IPS-15b (cell line): ENCODE data around the gene SUSD5.
"Not testable (repeated sequence)": the region's sequence is repeated elsewhere in the genome, so short reads cannot be mapped to it uniquely, and the experiment has no call there.

Experiments used
- H3K27me3 ChIP-seq: one replicate; pipeline ENCODE4 v1.6.1; 2013; ENCODE audit warnings: low read length; ENCODE audit not compliant: control insufficient read depth, insufficient read depth
- H3K36me3 ChIP-seq: one replicate; pipeline ENCODE4 v1.6.1; 2013; ENCODE audit warnings: low read length; ENCODE audit not compliant: control insufficient read depth, insufficient read depth
- H3K4me1 ChIP-seq: one replicate; pipeline ENCODE4 v1.6.1; 2013; ENCODE audit warnings: mild to moderate bottlenecking, low read length; ENCODE audit not compliant: control insufficient read depth, insufficient read depth
- H3K4me3 ChIP-seq: one replicate; pipeline ENCODE4 v1.5.1; 2013; ENCODE audit warnings: low read depth, low read length
- H3K9ac ChIP-seq: one replicate; pipeline ENCODE4 v1.6.1; 2013; ENCODE audit warnings: low read depth, mild to moderate bottlenecking, low read length
- H3K9me3 ChIP-seq: one replicate; pipeline ENCODE4 v1.6.1; 2013; ENCODE audit warnings: mild to moderate bottlenecking, low read length; ENCODE audit not compliant: control insufficient read depth, insufficient read depth

The SUSD5 gene

GRCh38 chr3:33146791-33147445, 71.7 kb downstream of the SUSD5 start:
- no peak overlapping the region for H3K4me3 ChIP-seq
- no peak overlapping the region for H3K9ac ChIP-seq
- no peaks in the 10 kb centered on the region for H3K36me3 ChIP-seq
- H3K27me3 ChIP-seq: no peaks in the 10 kb centered on the region
- H3K9me3 ChIP-seq: no peaks in the 10 kb centered on the region
- H3K4me1 ChIP-seq: no peaks in the 10 kb centered on the region

DNA sequence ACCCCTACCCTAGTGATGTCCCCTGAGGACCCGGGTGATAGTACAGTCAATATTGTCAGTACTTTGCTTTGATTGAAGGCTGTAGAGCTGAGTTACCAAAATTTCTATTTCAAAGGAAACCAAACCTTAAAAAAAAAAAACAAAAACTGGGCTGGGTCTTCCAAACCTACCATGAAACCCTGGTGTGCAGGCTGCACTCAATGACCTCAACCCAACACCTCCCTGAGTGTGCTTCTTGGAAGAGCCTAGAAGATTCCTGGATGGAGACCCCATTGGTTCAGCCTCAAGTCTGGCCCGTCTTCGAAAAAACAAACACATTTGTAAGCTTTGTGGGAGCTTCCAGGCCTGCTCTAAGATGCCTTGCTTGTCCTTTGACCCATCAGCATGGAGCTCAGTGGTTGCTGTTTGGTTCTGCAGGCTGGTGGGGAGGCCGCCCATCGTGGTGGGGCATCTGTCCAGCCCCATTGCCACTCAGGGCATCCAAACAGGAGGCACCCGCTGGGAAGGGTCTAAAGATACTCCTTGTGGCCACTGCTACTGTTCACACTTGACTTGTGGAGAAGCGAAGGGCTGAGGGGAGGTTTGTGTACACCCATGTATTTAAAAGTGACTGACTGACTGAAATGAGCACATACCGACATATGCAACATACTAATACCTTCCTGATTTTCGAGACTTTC, 72.6 kb downstream of the SUSD5 start:
- H3K4me1 ChIP-seq: no peaks in the 10 kb centered on the region
- H3K9me3 ChIP-seq: no peaks in the 10 kb centered on the region
- no peaks in the 10 kb centered on the region for H3K36me3 ChIP-seq

DNA sequence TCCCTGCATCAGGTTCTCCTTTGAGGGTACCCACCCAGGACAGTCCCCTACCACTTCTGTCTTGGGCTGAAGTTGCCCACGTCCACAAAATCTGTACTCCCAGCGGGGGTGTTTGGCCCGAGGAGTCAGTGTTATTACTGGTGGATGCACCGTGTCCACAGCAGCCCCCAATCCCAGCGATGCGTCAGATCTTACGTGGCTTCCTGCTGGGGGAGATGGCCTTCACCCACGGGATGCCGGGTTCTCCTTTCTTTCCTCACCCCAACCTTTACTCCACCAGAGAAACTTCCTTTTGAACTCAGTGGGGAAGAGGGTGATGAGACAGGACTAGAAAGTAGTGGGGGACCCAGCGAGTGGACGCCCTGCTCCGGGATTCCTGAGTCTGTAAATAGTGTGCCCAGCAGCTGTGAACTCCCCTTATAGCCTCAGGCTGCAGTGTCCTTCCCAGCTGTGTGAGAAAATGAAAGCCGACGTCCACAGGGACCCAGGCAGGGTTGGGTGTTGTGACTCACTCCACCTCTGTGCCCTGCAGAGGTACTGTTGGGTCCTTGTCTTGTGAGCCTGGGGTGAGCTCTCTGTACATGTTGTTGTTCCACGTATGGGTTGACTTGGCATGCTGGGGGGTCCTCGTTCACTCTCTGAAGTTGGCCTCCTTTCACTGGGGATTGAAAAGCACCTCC, 73.2 kb downstream of the SUSD5 start:
- Histone ChIP-seq H3K9me3 (no peaks in the 10 kb centered on the region), H3K4me1 (no peaks in the 10 kb centered on the region), H3K9ac (no peak overlapping the region), H3K4me3 (no peak overlapping the region), H3K27me3 (no peaks in the 10 kb centered on the region), H3K36me3 (no peaks in the 10 kb centered on the region)

More for the DNA sequence above, 72.6 kb downstream of the SUSD5 start:
- H3K27me3 ChIP-seq: no peaks in the 10 kb centered on the region
- H3K9ac ChIP-seq: no peak overlapping the region
- no peak overlapping the region for H3K4me3 ChIP-seq

DNA sequence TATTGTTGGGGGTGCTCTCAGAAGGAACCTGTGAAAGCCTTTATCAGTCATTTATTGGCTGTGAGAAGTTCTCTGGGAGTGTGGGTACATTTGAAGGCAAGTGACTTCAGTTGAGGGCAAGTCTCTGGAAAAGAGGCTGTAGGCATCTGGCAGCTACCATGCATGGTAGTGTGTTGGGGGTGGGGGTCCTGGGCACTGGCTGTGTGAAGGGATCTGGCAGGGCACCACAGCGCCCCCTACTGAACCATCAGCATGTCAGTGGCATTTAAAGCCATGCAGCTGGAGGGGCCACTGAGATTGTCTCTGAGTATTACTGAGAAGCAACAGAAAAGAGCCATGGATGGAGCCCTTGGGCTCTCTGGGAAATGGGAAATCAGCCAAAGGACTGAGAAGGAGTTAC, 74.2 kb downstream of the SUSD5 start:
- no peak overlapping the region for H3K4me3 ChIP-seq
- no peaks in the 10 kb centered on the region for H3K9me3 ChIP-seq
- H3K4me1 ChIP-seq: no peaks in the 10 kb centered on the region
- H3K36me3 ChIP-seq: no peaks in the 10 kb centered on the region
- no peak overlapping the region for H3K9ac ChIP-seq
- H3K27me3 ChIP-seq: no peaks in the 10 kb centered on the region

GRCh38 chr3:33141006-33141405, 77.6 kb downstream of the SUSD5 start:
- Histone ChIP-seq H3K9ac (no peak overlapping the region), H3K4me1 (no peaks in the 10 kb centered on the region), H3K9me3 (no peaks in the 10 kb centered on the region), H3K4me3 (no peak overlapping the region), H3K36me3 (no peaks in the 10 kb centered on the region), H3K27me3 (no peaks in the 10 kb centered on the region)

- H3K36me3 ChIP-seq: no peaks in the 10 kb centered on the region
- no peak overlapping the region for H3K4me3 ChIP-seq
These were observed 78.6 kb downstream of the SUSD5 start for GRCh38 chr3:33139996-33140395.

GRCh38 chr3:33139006-33139623, 79.5 kb downstream of the SUSD5 start:
- not testable (repeated sequence) for H3K9ac ChIP-seq, H3K36me3 ChIP-seq, H3K27me3 ChIP-seq, H3K9me3 ChIP-seq, H3K4me3 ChIP-seq, H3K4me1 ChIP-seq

More at GRCh38 chr3:33139996-33140395, 78.6 kb downstream of the SUSD5 start:
- Histone ChIP-seq H3K9me3 (no peaks in the 10 kb centered on the region), H3K27me3 (no peaks in the 10 kb centered on the region), H3K9ac (no peak overlapping the region), H3K4me1 (no peaks in the 10 kb centered on the region)

DNA sequence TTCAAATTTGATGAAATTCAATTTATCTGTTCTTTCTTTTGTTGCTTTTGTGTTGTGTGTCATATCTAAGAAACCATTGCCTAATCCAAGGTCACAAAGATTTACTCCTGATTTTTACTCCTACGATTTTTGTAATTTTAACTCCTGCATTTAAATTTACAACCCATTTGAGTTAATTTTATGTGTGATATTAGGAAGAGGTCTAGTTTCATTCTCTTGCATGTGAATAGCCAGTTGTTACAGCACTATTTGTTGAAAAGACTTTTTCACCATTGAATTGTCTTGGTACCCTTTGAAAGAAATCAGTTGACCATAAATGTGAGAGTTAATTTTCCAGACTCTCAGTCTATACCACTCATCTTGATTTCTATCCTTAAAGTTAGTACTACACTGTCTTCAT, 80.9 kb downstream of the SUSD5 start:
- peaks cover 4% of the 10 kb centered on the region for H3K36me3 ChIP-seq

DNA sequence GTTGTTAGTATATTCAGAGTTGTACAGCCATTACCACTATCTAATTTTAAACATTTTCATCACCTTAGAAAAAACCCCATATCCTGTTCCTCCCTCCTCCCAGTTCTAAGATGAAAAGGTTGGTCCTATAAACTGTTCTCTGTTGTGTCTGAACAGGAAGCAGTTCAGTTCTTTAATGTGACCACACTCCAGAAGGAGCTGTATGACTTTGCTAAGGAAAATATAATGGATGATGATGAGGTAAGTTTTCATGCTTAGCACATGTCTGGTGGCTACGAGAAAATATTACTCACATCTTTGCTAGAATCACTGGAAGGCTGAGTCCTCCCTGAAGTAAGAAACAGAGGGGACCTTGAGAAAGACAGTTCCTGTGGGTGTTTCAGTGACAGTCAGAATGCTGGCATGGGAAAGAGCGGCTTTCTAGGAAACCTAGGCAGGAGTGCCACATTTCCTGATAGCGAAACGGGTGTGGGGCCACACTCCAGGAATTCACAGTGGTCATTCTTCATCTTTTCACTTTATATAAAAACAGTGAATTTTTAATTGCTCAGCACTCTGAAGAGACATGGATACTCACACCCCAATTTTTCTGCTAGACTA, 84.5 kb downstream of the SUSD5 start:
- Histone ChIP-seq H3K4me3 (no peak overlapping the region), H3K9me3 (no peaks in the 10 kb centered on the region), H3K36me3 (peaks cover 11% of the 10 kb centered on the region), H3K27me3 (no peaks in the 10 kb centered on the region), H3K4me1 (peaks cover 6% of the 10 kb centered on the region), H3K9ac (no peak overlapping the region)

More for the DNA sequence above, 80.9 kb downstream of the SUSD5 start:
- H3K9ac ChIP-seq: no peak overlapping the region
- H3K27me3 ChIP-seq: no peaks in the 10 kb centered on the region
- H3K4me1 ChIP-seq: no peaks in the 10 kb centered on the region
- no peak overlapping the region for H3K4me3 ChIP-seq
- no peaks in the 10 kb centered on the region for H3K9me3 ChIP-seq

GRCh38 chr3:33132019-33132360, 86.6 kb downstream of the SUSD5 start:
- Histone ChIP-seq H3K9ac (no peak overlapping the region), H3K4me1 (peaks cover 6% of the 10 kb centered on the region), H3K36me3 (peaks cover 11% of the 10 kb centered on the region), H3K4me3 (no peak overlapping the region), H3K27me3 (no peaks in the 10 kb centered on the region), H3K9me3 (no peaks in the 10 kb centered on the region)

GRCh38 chr3:33131331-33132018, 87.1 kb downstream of the SUSD5 start:
- peaks cover 11% of the 10 kb centered on the region for H3K36me3 ChIP-seq
- H3K27me3 ChIP-seq: no peaks in the 10 kb centered on the region
- peaks cover 6% of the 10 kb centered on the region for H3K4me1 ChIP-seq
- no peaks in the 10 kb centered on the region for H3K9me3 ChIP-seq
- no peak overlapping the region for H3K4me3 ChIP-seq
- H3K9ac ChIP-seq: no peak overlapping the region
